AG08396 (cell line): ENCODE measurements around the gene LRRC51.
"Not testable (repeated sequence)": the region's sequence is repeated elsewhere in the genome, so short reads cannot be mapped to it uniquely, and the experiment has no call there.

ENCODE experiments used
- DNase-seq: peaks from one replicate; pipeline ENCODE4 v3.0.0; 2012; ENCODE audit warnings: low spot score, mixed read lengths

Gene LRRC51

GRCh38 chr11:72140661-72141060 lies 60.0 kb downstream of the LRRC51 start:
- DNase-seq = no peak

GRCh38 chr11:72141066-72141465 lies 60.4 kb downstream of the LRRC51 start:
- peak; percentile 80 for DNase-seq

GRCh38 chr11:72142086-72142485 lies 61.4 kb downstream of the LRRC51 start:
- not testable (repeated sequence) for DNase-seq

GRCh38 chr11:72142543-72142942 lies 61.9 kb downstream of the LRRC51 start:
- not testable (repeated sequence) for DNase-seq

- DNase-seq = peak; percentile 12
Measured at GRCh38 chr11:72144807-72145565, 64.3 kb downstream of the LRRC51 start.
